Measurements from ENCODE around the gene GPR55.
A peak's percentile ranks its signal among the peaks of the same experiment; 100 is the strongest.

GPR55 gene

DNA sequence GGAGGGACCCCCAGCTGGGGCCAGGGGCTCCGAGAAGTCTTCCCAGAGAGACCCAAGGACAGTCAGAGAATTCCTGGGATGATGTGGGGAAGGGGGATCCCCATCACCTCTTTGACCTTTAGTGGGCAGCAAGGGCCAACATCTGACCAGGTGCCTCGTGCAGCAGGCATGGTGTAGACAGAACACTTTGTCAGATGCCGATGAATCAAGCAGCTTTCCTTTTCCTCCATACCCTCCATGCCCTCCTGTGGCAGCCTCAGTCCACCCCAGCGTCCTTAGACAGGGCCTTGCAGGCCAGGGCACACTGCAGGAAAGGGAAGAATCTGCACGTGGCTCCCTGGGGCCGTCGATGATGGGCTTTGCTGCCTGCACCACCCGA, 26.3 kb downstream of the GPR55 start:
- no peak for DNase-seq

DNA sequence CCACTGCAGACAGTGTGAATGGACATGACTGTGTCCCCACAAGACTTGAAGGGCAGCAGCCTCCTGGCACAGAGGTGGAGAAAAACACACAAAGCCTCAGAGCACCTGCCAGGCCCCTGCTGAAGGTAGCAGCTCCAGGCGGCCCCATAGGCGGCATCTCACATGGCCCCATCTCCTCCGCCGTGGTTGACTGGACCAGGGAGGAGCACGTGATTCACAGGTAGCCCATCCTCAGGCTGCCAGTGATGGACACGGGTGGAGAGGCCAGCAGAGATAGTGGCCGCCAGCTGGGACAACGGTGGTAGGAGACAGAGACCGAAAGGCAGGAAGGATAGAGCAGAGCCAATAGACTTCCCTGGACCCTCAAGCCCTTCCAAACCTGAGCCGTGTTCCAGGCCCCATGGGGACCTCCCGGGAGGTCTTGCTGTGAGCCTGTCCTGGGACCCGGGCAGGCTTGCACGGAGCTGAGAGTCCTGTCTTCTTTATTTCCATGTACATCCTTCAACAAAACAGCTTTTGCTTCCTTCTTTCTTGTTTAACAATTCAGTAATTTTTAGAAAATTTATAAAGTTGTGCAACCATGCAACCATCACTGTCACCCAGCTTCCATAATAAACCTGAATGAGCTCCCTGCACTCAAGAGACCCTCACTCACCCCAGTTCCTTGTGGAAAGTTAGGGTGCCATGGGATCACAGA, 26.9 kb downstream of the GPR55 start:
- no peak for DNase-seq

DNA sequence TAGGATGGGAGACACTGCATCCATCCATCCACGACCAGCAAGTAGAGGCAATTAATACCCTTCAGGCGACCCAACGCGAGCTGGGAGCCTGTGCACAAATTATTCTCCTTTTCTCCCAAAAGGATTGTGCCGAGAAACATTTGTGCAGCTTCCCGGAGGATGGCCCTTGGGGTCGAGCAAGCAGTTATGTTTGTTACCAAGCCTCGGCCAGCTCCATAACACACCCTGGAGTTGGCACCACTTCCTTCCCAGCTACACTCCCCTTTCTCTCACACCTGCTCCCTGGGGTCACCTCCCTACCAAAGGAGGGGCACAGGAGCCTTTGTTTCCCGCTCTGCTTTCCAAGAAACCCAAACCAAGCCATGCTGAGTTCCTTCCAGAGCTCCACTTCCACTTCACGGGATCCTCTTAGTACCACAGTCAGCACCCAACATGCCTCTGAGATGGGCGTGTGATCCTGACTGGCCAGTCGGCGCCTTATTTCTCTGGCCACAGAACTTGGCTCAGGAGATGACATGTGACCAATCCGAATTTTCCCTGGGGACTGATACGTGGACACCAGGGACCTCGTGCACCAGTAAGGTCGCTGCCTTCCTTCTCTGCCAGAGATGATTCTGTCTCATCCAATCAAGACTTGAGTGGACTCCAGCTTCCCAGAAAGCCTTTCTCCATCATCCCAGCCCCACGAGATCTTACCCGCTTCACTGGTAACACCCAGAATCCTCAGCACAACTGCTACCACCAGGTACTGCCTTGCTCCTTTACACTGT, 28.5 kb downstream of the GPR55 start:
- no peak for DNase-seq

DNA sequence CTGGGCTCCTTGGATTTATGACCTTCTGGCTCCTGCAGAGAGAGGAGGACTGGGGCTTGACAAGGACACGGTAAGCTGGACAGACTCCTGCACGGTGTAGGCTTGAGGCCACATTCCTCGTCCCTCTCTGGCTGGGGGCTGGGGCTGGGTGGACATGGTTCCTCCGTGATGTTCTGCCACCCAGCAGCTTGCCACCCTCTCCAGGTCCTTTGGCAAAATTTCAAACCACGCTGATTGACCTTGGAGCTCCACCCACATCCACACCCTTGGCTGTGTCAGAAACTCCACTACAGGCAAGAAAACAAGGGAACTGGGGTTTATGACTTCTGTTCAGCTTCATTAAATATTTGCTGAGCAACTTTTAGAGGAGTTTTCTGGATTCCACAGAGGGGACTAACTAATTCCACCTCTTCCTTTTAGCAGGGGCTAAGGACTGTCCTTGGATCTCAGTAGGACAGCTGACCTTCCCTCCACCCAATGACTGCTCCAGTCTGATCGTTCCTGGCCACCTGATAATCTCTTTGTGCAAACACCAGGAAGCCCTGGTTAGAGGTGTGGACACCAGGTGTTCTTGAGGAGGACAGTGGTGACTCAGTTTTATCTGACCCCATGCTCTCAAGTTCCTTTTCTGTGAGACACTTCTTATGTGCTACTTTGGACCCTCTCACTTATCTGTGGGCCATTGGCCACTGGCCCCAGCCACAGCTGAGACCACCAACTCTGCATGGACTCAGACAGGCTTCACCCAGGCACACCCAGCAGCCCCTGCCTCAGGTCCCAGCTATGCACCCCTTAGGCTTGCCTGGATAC, 29.3 kb downstream of the GPR55 start:
- no peak for DNase-seq

DNA sequence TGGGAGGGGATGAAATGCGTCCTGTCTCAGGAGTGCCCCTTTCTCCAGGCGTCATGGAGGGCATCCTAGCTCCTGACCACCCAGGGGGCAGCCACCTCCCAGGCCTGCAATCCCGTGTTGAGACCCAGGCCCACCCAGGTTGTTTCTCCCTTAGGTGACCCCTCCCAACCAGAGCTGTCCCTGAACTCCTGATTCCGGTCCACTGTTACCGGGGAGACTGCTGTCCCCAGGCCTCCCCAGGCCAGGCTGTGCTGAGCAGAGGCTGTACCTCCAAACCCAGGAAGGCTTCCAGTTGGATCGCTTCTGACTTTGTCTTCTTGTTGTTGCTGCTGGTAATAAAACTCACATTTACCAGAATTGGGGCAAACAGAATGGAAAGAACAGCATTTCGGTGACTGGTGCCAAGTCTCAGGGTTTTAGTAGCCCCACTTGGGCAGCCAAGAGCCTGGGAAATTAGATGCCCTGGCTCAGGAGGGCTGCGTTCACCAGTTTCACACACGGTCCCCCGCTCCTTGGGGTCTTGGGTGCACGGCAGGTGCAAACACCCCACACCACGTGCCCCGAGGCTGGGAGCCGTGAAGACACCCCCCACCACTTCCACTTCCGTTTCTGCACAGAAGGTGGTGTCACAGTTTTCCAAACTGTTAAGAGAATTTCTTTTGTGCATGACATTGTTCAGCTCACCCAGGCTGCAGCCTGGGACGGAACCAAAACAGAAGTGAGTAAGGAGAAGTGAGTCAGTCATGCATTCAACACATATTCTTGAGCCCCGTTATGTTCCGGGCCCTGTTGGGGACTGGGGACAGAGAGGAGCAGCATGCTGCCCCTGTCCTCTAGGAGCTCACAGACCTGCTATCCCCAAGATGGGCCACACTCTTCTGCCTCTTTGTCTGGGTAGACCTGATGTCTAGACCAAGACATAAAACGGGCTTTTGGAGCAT, 30.9 kb downstream of the GPR55 start:
- DNase-seq, result peak in 1 of 2 donors; percentile 39

DNA sequence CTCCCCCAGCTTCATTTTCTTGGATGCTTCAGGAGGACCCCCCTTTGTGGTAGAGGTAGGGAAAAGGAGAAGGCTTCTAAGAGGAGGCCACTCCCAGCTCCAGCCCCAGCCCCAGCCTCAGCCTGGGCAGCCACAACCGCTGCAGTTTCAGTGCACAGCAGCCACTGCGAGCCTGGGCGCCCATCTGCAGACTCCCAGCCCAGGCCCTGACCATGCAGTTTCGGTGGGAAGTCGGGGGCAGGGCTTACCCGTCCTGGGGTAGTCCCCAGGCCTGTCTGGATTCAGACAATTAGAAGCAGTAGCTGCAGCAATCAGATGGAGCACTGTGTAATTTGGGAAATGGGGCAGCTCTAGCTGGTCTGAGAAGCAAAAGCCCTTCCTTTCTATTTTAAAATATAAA, 31.7 kb downstream of the GPR55 start:
- no peak for DNase-seq

DNA sequence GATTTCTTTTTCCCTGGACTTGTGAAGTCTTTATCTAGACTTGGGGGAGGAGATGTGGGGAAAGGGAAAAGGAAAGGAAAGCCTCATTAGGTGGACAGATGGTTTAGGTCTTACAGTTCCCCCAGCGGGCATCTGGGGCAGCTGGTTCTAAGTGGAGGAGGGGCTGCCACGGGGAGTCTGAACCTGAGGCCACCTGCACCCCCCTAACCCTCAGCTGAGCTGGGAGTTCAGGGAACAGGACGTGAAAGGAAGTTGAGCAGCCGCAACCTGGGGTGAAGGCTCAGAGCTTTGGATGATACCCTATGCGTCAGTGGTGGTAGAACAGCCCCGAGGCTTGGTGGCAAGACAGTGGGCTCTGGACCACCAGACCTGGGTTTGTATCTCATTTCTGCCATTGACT, 33.5 kb downstream of the GPR55 start:
- no peak for DNase-seq

DNA sequence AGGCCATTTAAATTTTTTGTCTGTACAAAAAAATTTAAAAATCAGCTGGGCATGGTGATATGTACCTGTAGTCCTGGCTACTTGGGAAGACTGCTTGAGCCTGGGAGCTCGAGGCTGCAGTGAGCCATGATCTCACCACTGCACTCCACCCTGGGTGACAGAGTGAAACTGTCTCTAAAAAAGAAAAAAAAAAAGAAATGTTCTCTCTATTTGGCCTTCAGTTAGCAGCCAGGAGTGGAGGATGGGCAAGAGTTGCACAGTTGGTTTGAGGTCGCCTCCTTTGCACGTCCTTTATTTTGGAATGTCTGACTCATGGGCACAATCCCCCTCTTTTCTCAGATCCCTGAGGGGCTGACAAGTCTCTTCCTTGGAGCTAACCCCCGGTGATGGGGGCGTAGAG, 34.0 kb downstream of the GPR55 start:
- DNase-seq, result no peak

DNA sequence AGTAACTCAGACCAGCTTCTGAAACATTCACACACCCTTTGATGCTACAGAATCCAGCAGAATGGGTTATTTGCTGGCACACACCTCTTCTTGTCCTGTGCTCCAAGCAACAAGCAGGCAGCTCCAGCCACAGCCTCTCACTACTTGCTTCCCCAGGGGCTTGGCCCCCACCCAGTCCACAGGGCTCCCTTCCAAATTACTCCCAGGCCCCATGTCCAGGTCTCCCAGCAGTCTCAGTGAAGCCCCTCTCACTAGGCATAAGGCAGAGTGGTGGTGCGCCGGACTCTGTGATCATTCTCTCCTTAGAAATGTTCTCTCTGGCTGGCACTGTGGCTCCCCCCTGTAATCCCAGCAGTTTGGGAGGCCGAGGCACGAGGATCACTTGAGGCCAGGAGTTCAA, 34.4 kb downstream of the GPR55 start:
- DNase-seq, result no peak

DNA sequence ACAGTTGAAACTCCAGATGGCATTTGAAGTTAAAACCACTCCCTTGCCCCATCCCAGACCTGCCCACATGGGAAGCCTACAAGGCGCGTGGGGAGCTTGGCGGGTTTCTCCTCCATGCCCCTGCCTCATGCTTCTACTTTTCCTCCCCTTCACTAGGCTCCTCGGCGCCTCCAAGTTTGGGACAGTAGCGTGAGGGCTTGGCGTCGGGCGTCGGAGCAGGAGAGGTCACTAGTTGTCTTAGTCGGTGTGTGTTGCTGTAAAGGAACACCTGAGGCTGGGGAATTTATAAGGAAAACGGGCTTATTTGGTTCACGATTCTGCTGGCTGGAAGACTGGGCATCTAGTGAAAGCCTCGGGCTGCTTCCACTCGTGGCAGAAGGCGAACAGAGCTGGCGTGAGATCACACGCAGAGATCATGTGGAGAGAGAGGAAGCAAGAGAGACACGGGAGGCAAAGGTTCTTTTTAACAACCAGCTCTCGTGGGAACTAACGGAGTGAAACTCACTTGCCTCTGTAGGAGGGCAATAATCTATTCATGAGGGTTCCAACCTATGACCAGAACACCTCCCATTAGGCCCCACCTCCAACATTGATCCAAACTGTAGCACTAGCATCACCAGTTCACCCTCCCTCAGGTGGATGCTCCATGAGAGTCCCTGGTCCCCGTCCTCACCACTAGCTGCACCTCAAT, 35.0 kb downstream of the GPR55 start:
- no peak for DNase-seq

DNA sequence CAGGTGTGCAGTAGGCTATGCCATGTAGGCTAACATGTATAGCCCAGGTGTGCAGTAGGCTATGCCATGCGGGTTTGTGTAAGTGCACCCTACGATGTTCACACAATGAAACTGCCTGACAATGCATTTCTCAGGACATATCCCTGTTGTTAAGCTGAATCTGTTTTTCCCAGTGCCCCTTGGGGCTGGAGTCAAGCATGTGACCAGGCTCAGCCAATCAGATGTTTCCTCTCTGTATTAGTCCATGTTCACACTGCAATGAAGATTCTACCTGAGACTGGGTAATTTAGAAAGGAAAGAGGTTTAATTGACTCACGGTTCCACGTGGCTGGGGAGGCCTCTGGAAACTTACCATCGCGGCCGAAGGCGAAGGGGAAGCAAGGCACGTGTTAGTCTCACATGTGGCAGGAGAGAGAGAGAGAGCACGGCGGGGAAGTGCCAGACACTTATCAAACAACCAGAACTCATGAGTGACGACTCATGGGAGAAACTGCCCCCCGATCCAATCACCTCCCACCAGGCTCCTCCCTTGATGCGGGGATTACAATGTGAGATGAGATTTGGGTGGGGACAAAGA, 36.1 kb downstream of the GPR55 start:
- DNase-seq, result no peak

DNA sequence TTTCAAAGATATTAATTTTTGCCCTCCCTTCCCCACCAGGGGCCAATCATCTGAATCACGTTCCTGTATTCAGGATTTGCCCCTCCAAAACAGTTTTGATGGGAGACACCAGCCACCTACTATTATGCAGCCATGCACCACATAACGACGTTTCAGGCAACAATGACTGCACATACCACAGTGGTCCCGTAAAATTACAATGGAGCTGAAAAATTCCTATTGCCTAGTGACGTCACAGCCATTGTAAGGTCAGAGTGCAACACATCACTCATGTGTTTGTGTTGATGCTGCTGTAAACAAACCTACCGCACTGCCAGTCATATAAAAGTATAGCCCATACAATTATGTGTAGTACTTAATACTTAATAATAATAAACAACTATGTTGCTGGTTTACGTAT, 37.7 kb downstream of the GPR55 start:
- DNase-seq, result no peak

DNA sequence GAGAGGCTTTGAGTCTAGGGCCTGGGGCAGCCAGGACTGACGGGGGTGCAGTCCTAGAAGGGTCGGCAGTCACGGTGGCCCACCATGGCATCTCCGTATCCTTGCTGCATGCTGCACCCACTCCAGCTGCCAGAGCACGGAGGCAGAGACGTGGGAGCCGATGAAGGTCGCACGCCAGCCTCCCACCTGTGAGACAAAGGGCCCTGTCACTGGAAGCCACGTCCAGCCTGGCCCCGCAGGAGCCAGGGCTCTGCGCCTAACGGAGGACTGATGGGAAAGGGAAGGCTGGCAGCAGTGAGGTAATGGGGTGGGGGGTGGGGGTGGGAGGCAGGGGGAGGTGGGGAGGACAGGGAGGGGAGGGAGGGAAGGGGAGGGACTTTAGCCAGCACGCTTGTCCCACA, 38.4 kb downstream of the GPR55 start:
- DNase-seq, result no peak

DNA sequence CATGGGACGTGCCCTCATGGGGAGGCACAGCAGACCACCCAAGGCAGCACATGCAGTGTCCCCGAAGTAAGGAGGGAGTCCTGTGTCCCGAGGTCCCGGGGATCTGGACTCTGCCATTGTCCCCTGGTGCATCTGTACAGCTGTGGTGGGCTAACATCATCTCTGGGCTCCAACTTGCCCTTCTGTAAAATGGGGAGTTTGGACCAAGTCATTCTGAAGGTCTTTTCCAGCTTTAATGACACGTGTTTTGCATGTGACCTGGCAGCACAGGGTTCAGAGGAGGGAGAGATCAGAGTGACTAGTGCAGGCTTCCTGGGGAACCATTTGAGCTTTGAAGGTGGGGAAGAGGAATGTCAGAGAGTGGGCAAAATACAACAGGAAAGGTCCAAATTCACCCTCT, 38.8 kb downstream of the GPR55 start:
- DNase-seq, result no peak

DNA sequence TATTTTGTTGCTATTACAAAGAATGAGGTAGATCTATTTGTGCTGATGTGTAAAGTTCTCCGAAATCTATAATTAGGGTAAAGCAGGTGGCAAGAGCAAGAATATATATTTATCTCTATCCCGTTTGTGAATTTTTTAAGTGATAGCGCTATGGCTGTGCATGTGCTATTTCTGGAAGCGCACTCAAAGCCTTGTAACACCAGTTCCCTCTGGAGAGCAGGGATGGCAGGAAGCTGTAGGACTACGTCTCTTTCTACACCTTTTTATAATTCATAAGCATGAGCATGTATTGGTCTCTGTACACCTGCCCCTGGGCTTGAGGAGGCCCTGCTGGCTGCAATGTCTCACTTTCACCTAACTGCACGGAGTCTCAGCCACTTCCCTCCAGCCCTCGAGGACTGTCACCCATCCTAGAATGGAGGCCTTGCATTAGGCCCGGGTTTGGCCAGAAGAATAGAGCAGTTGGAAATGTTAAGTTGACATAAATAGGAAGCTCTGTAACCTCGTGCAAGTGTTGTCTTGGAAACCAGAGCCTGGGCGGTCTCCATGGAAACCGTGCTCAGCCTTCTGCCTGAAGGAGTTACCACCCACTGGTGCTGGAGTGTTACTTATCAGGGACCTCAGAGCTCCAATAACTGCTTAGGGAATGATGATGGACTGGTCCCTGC, 39.4 kb downstream of the GPR55 start:
- no peak for DNase-seq

DNA sequence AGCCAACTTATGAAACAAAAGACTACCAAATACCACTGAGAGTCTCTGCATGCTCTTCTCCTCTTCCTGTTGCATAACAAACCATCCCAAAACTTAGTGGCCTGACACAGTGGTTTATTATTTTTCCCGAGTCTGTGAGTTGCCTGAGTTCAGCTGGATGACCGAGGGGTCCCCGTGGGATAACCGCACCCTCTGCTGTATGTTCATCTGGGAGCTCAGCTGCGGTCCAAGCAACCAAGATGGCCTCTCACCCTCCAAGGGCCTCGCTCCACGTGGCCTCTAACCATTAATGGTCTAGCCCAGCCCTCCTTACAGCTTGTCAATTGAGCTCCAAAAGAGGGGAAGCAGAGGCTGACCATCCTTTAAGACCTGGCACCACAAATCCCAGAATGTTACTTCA, 43.2 kb downstream of the GPR55 start:
- DNase-seq, result no peak

DNA sequence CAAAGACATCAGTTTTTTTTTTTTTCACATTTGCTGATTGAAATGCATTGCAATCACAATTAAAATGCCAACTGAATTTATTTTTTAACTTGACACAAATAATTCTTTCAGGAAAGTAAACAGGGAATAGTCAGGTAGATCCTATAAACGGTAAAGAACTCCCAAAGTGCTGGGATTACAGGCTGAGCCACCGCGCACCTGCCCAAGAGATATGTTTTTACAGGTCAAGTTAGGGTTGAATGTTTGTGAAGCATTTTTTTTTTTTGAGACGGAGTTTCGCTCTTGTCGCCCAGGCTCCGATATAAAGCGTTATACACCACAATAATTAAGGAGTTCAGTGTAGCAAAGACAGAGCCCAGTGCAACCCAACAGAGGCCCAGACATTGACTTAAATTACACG, 45.2 kb downstream of the GPR55 start:
- DNase-seq, result no peak

DNA sequence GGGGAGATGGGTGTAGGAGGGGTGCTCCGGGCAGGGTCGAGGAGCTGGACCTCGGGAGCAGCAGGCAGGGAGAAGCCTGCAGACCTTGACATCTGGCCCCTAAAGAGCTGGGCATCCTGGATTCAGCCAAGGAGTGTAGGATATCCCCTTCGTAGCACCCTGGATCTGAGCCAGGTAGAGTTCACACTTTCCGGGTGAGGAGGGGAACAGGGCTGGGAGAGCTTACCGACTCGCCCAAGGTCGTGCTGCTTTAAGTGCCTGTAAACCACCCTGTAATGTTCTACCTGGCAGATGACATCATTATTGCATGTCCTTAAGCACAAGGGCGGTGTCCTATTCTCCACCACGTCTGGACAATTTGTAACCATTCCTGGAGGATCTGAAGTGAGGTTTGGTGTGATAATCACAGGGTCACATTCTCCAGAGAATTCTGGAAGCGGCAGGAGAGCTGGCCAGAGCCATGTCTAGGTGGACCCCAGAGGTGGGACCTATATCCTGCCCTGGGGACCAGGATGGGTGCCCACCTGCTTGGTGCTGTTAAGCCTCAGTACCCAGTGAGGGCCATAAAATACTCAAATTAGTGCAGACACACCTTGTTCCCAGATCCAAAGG, 45.7 kb downstream of the GPR55 start:
- DNase-seq, result no peak

DNA sequence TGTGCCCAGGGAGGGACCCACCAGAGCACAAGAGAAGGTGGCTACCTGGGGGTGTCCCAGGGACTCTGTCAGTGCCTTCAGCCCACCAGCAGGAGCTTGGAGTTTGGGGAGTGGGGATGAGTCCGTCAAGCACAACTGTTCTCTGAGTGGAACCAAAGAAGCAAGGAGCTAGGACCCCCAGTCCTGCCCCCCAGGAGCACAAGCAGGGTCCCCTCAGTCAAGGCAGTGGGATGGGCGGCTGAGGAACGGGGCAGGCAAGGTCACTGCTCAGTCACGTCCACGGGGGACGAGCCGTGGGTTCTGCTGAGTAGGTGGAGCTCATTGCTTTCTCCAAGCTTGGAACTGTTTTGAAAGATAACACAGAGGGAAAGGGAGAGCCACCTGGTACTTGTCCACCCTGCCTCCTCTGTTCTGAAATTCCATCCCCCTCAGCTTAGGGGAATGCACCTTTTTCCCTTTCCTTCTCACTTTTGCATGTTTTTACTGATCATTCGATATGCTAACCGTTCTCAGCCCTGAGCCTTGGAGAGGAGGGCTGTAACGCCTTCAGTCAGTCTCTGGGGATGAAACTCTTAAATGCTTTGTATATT, 46.3 kb downstream of the GPR55 start:
- no peak for DNase-seq

All from CD4-positive, alpha-beta T cell treated with Interferon alpha-2 for 1 hour (primary cell).